ENCODE measurements around the gene IL10RB.
"Not testable (repeated sequence)": the region's sequence is repeated elsewhere in the genome, so short reads cannot be mapped to it uniquely, and the experiment has no call there.

Gene IL10RB

DNA sequence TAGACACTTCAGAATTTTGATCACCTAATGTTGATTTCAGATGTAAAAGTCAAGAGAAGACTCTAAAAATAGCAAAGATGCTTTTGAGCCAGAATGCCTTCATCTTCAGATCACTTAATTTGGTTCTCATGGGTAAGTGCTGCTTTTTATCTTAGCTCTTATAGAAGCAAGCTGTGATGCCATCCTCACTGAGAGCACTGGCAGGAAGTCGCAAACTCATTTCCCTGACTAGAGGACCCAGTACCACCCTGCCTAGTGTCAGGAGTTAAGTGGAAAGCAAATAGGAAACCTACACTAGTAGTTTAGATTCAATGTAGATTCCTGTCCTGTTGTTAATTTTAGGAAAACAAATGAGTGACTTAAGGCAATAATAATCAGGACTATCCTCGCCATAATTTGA, 24.3 kb upstream of the IL10RB start:
- no peak for DNase-seq

DNA sequence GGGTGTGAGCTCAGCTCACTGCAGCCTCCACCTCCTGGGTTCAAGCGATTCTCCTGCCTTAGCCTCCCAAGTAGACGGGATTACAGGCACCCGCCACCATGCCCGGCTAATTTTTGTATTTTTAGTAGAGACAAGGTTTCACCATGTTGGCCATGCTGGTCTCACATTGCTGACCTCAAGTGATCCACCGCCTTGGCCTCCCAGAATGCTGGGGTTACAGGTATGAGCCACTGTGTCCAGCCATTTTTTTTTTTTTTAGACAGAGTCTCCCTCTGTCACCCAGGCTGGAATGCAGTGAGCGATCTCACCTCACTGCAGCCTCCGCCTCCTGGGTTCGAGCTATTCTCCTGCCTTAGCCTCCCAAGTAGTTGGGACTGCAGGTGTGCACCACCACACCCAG, 23.3 kb upstream of the IL10RB start:
- not testable (repeated sequence) for DNase-seq

DNA sequence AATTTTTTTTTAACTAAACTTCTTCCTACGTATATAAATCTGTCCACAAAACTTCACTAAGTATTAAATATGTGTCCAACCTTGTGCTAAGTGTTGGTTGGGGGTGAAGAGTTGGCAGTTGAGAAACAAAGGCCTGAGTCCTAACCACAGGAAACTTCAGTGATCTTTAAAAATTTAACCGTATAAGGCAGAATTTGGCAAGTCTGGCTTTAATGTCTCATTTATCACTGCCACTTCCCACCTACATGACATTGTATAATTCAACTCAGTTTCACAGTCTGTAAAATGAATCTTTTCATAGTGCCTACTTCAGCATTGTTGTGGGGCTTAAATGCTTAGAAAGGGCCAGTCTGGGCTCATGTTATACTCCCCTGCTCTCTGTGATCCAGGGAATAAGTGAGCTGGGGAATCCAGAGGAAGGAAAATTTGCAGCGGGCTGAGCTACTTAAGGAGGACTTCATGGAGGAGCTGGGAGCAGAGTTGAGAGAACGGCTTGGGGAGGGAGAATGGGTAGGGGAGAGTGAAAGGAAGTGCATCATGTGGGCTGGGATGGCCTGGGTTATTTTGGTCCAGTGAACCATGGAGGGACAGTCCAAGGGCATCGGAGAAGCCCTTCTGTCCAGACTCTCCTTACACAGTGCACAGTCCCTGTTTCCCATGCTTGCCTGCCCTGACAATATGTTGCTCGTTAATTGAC, 21.9 kb upstream of the IL10RB start:
- no peak for DNase-seq

DNA sequence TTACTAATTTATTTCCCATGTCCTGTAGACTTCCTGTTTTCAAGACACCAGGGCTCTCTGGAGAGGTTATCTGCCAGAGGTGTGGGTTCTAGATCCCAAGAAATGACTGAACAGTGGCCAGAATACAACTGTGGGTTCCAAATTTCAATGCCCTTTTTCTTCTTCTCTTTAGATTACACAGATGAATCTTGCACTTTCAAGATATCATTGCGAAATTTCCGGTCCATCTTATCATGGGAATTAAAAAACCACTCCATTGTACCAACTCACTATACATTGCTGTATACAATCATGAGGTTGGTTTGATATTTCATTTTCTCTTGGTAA, 21.4 kb upstream of the IL10RB start:
- no peak for DNase-seq

DNA sequence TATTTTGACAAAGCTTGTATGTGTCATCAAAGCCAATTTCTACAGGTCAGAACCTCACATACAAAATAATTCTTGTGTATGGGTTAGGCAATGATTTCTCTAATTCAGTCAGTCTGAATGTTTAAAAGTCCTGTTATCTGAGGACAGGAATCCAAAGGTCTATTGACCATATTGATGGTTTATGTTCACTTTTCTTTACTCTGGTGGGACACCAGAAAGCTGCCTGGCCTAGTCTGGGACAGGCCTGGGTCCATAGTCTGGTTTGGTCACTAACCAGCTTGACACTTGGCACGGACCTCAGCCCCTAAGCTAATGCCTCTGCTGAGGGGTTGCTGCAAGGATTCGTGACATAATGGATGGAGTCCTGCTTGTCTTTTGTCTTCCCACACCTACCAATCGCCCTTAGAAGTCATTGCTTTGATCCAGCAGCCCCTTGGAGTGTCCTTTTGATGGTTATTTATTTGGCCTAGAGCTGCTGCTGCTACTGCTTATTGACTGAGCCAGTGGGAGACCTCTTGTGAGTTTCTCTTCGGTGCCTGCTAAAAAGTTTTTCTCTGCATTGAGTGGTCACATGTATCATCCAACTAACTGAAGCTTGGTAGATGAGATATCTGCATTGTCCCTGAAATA, 20.8 kb upstream of the IL10RB start:
- no peak for DNase-seq

DNA sequence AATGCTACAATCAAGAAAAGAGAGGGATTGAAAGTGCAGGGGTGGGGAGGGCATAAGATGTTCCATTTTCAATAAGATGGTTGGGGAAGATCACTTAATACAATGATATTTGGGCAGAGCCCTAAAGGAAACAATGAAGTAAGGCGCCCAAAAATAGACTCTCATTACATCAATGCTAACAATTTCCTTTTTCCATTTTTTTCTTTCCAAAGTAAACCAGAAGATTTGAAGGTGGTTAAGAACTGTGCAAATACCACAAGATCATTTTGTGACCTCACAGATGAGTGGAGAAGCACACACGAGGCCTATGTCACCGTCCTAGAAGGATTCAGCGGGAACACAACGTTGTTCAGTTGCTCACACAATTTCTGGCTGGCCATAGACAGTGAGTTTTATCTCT, 19.7 kb upstream of the IL10RB start:
- DNase-seq = no peak

DNA sequence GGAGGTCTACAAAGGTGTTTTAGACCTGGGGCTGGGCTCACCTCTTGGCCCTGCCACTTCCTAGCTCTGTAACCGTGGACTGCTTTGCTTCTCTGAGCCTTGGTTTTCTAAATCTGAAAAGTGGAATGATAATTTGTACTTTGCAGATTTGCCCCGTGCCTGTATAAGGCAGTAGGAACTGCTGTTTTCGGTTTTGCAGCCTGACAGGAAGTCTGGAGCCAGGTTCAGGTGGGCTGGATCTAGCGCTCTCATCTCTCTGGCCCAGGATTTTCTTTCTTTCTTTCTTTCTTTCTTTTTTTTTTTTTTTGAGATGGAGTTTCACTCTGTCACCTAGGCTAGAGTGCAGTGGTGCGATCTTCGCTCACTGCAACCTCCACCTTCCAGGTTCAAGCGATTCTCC, 19.2 kb upstream of the IL10RB start:
- no peak for DNase-seq

DNA sequence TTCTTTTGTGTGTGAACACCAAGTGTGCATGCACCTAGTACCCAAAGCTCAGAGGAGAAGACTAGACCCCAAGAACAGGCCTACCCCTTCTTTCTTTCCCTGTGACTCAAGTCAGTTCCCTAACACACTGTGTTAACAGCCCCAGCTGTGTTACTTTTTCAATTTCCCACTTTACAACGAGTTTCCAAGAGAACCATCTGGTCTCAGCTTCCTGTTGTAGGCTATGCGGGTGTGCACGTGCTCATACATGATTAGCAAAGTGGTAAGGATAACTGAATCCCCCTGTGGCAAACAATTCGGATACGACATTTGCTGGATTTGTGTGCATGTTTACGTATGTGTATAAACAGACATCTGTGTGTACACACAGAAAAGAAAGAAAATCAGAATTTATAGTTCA, 18.6 kb upstream of the IL10RB start:
- no peak for DNase-seq

DNA sequence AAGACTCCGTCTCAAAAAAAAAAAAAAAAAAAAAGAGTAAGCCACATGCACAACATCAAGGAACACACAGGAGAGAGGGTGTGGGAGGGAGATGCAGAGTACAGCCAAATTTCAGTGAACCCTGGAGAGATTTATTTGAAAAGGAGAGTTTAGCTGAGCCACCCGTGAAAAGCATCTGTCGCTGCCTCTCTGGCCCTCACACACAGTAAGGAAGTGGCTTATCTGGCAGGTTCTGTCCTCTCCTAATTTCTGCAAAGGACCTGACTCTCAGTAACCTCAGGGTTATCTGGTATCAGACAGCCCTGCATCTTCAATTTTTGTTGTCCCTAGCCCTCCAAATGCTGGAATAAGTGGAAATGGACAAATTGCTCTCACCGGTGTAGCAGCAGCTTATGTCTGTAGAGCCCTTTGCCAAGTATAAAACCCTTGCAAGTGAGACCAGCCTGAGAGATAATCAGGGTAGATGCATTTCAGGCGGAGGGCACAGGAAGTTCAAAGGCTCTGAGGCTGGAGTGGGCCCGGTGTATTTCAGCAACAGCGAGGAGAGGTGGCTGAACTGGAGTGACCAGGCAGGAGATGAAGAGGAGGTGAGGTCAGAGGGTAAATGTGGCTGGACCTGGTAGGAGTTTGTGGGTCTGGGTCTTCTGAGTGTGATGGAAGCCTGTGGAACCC, 16.7 kb upstream of the IL10RB start:
- DNase-seq = no peak

DNA sequence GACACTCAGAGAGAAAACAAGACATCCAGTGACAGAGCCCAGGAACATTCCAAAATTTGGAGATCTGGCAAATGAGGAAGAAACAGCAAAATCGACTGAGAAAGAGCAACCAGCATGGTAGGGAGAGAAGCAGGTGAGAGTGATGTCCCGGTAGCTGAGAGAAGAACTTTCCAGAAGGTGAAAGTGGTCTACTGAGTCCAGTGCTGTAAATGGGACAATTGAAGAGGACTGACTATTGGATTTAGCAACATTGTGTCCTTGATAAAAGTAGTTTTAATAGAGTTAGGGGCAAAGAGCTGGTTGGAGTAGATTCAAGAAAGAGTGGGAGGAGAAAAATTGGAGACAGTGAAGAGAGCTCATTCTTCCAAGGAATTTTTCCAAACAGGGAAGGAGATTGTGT, 15.0 kb upstream of the IL10RB start:
- no peak for DNase-seq

DNA sequence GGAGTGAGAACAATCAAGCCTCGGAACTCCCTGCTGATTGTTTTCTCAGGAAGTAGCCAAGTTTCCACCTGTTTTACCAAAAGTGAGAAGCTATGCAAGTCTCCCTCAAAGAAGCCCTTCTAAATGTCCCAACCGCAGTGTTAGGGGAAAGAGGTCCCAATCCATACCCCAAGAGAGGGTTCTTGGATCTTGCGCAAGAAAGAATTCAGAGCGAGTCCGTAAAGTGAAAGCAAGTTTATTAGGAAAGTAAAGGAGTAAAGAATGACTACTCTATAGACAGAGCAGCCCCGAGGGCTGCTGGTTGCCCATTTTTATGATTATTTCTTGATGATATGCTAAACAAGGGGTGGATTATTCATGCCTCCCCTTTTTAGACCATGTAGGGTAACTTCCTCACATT, 12.8 kb upstream of the IL10RB start:
- not testable (repeated sequence) for DNase-seq

DNA sequence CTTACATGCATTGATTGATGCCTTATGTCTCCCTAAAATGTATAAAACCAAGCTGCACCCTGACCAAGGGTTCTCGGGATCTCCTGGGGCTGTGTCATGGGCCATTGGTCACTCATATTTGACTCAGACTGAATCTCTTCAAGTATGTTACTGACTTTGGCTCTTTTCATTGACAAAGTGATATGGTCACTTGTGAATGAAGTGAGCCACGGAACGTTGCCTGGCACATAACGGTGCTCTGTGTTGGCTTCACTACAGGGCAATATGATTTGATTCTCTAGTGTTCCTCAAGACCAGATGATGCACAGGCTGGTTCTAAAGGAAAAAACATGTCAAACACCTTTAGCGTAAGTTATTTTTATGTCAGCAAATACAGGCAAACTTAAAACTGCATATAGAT, 11.4 kb upstream of the IL10RB start:
- no peak for DNase-seq

DNA sequence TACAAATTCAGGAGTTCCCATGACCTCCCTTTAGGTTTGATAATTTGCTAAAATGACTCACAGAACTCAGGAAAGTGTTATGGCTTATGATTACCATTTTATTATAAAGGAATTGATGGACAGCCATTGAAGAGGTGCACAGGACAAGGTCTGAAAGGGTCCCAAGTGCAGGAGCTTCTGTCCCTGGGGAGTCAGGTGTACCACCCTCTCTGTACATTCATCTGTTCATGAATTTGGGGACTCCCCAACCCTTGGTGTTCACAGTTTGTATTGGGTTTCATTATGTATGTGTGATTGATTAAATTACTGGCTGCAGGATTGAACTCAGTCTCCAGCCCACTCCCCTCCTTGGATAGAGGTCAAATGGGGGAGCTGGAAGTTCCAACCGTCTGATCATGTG, 10.8 kb upstream of the IL10RB start:
- DNase-seq = no peak

DNA sequence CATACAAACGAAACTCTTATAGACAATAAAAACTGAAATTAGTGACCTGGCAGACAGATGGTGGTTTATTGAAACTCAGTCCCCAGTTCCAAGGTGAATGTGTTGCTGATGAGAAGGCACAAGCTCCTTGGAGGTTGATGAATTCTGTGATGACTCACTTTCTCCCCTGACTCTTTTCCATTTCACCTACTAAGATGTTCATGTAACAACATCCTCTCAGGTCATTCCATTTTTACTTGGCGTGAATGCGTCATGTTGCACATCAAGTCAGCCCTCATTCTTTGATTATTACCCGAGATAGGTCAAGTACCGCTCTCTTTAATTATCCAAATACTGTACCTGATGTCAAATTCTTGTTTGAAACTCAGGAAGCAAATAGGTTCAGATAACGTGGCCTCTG, 10.1 kb upstream of the IL10RB start:
- DNase-seq = no peak

DNA sequence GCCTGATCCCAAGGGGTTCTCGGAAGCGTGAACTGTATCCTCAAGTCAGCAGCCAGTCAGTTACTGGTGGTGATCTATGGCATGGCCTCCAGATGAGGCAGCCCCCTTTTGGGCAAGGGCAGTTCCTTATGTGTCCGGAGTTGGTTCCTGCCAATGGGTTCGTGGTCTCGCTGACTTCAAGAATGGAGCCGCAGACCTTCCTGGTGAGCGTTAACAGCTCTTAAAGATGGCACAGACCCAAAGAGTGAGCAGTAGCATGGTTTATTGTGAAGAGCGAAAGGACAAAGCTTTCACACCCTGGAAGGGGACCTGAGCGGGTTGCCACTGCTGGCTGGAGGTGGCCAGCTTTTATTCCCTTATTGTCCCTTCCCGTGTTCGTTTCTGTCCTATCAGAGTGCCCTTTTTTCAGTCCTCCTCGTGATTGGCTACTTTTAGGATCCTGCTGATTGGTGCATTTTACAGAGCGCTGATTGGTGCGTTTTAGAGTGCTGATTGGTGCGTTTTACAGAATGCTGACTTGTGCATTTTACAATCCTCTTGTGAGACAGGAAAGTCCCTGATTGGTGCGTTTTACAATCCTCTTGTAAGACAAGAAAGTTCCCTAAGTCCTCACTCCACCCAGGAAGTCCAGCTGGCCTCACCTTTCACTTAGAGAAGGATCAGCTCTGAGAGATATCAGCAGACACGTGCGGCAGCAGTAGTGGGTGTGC, 8.9 kb upstream of the IL10RB start:
- no peak for DNase-seq

DNA sequence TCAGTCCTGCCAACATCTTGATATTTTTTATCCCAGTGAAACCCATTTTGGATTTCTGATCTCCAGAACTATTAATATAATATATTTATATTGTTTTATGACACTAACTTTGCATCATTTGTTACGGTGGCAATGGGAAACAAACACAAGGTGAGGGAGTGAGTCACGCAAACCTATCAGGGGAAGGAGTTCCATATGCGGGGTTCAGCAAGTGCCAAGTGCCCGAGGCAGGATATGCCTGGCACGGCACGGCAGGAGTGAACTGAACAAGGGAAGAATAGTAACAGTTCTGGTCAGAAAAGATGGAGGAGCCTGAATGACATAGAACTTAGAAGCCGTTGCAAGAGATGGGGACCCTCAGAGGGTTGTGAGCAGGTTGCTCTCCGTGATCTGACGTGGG, 7.7 kb upstream of the IL10RB start:
- no peak for DNase-seq

DNA sequence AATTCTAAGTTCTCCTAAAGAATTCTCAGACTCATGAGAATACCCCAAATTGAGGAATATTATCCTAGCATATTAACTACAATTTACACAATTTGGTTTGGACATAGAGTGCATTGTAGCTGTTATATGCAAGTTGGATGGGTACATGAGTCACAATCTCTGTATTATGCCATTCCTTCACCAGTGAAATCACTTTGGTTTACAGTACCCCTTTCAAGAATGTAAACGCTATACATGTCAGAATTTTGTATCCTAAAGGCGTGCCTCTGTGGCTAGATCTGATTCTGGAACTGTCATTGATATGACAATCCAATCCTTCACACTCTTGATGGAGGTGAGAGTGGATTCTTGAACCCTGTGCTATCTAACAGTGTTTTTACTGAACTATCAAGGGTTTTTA, 6.7 kb upstream of the IL10RB start:
- DNase-seq = no peak

DNA sequence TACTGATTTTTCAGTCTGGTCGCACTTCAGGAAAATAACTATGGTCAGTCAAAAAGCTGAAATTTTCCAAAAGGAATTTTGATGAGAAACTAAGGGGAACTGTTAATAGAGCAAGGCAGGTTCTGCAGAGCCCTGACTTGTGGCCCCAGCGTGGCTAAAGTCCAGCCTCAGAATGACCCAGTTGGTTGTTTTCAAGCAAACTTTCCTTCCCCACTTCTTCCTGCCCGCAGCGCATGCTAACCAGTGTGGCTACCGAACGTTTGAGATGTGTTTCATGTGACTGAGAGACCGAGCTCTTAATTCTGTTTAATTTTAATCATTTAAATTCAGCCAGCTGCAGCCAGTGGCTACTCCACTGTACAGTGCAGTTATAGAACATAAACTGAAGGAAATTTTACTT, 6.2 kb upstream of the IL10RB start:
- no peak for DNase-seq

DNA sequence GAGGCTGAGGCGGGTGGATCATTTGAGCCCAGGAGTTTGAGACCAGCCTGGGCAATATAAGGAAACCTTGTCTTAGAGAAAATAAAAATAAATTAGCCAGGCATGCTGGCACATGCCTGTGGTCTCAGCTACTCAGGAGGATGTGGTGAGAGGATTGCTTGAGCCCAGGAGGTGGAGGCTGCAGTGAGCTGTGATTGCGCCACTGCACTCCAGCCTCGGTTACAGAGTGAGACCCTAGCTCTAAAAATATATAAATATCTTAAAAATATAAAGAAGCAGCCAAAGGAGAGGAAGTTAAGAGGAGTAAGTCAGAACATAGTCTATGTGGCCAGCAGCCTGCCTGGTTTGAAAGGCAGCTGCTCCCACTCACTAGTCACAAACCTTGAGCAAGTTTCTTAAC, 4.5 kb upstream of the IL10RB start:
- no peak for DNase-seq

DNA sequence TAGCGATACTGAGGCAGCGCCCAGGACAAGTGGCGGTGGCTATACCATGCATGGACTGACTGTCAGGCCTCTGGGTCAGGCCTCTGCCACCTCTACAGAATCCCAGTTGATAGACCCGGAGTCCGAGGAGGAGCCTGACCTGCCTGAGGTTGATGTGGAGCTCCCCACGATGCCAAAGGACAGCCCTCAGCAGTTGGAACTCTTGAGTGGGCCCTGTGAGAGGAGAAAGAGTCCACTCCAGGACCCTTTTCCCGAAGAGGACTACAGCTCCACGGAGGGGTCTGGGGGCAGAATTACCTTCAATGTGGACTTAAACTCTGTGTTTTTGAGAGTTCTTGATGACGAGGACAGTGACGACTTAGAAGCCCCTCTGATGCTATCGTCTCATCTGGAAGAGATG, 3.2 kb upstream of the IL10RB start:
- no peak for DNase-seq

DNA sequence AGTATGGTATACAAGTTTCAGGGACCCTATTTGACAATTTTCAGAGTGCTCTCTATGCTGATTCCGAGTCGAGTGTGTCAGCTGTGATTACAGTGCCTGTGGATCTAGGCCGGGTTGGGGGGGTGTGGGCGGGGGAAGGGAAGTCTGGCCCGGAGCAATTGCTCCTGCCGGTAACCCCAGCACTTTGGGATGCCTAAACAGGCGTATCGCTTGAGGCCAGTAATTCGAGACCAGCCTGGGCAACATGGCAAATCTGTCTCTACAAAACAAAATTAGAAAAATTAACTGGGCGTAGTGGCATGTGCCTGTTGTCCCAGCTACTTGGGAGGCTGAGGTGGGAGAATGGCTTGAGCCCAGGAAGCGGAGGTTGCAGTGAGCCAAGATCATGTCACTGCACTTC, 1.6 kb upstream of the IL10RB start:
- no peak for DNase-seq

DNA sequence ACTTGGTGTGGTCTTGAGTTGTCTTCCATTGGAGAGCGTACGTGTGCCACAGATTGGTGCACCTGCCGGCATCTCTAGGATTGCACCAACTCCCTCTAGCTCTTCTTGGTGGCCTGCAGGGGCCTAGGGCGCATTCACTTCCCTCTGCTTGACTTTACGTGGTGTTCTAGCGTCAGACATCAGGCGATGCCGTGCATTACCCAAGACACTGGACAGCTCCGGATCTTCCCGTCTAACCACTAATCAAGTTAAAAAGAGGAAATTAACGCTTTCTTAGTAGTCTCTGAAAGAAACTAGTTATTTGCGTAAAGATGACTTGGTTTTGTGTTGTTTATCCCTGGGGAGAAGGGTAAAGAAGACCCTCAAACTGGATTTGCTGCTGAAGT, 510 bp upstream of the IL10RB start:
- DNase-seq = no peak

DNA sequence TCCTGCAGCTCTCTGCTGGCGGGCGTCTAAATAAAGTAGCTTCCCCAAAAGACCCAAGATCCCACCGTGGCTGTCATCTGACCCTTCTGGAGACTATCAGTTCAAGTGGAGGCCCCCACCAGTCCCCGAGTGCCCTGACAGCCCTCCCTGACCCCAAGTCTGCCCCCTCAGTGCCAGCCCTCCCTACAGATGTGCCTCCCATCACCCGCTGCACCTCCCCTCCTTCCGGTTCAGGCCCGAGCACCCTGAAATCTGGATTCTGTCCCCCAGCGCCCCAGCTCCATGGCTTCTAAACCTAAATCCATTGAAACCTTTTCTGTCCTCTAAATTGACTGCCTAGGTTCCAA, 595 bp downstream of the IL10RB start:
- no peak for DNase-seq

DNA sequence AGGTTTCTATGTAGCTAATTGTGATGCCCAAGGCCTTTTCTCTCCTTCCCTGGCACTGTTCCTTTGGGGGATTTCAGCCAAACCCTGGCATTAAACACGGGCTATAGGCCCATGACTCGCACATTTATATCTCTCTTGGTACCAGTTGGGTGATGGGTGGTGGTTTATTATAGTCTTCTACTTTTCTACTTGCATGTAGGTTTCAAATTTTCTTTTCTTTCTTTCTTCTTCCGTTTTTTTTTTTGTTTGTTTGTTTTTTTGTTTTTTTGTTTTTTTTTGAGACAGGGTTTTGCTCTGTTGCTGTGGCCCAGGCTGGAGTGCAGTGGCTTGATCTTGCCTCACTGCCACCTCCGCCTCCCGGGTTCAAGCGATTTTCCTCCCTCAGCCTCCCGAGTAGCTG, 1.1 kb downstream of the IL10RB start:
- DNase-seq = no peak
